Measurements from ENCODE around the gene NKTR.

NKTR gene

GRCh38 chr3:42697289-42698051, 97.0 kb downstream of the NKTR start:
- DNase-seq: no peak

All from NCI-H510A treated with DMSO at 0.1 percent for 48 hours (cell line).